ENCODE results near the gene GALNT10. TPM values are rescaled to one million over a fixed set of nuclear protein-coding genes. Genes with fewer than 3 reads are reported as not detected.
A peak's percentile ranks its signal among the peaks of the same experiment; 100 is the strongest.

GALNT10 gene
- total and polyA plus RNA-seq, 2 of the 8 experiments (the other 6 are each of a cell fraction or from before 2014, with no cell fraction given), result 4.6 to 15.5 TPM

- Histone ChIP-seq H4K5ac (ENCODE audit: insufficient read length, low read depth, low read length) (no peak overlapping the region), H4K91ac (replicated peaks; ENCODE audit: insufficient read length, low read length) (no peak overlapping the region), H3K4me2 (ENCODE audit: insufficient read depth in 1 of 2, low read depth in 2 of 2, low read length in 2 of 2) (0 out of 4 replicates have a peak overlapping the region, but pooled peaks of 1 of the 2 experiments have one; percentile 9), H4K20me1 (replicated peaks in 1 of 2; ENCODE audit: control insufficient read depth in 1 of 2, insufficient read depth in 2 of 2, low read length in 2 of 2) (no peaks in the 10 kb centered on the region), H3K79me2 (ENCODE audit: control insufficient read depth in 1 of 2, insufficient read depth in 2 of 2, low read length in 2 of 2) (no peaks in the 10 kb centered on the region), H3K4me1 (replicated peaks in 1 of 4; ENCODE audit: control insufficient read depth in 3 of 4, insufficient read depth in 4 of 4, low read length in 3 of 4) (peaks cover 0 to 6% (median 2%) of the 10 kb centered on the region in 4 experiments; a peak in 4 of 7 replicates), H3K23ac (ENCODE audit: insufficient read length) (no peak overlapping the region), H2BK5ac (ENCODE audit: low read depth, low read length) (no peak overlapping the region), H3K27ac (ENCODE audit: low read depth, low read length) (no peak overlapping the region), H3K4me3 (ENCODE audit: extremely low read depth in 1 of 4, insufficient read depth in 2 of 4, low read depth in 3 of 4, low read length in 4 of 4) (no peak overlapping the region), H3K27me3 (replicated peaks in 1 of 4; ENCODE audit: control insufficient read depth in 3 of 4, extremely low read depth in 1 of 4, insufficient read depth in 3 of 4, low read length in 3 of 4) (no peaks in the 10 kb centered on the region), H4K8ac (ENCODE audit: extremely low read depth, insufficient read depth, low read length) (no peak overlapping the region), H3K18ac (ENCODE audit: extremely low read depth, low read length) (no peak overlapping the region), H3K14ac (ENCODE audit: insufficient read length) (no peak overlapping the region), H2BK12ac (ENCODE audit: low read depth, low read length) (no peak overlapping the region), H3K23me2 (ENCODE audit: low read depth, low read length) (no peaks in the 10 kb centered on the region), H2AK5ac (ENCODE audit: low read depth, low read length) (no peak overlapping the region), H2BK20ac (ENCODE audit: low read length) (no peak overlapping the region), H3K79me1 (ENCODE audit: low read depth, low read length) (no peaks in the 10 kb centered on the region), H3K4ac (replicated peaks; ENCODE audit: insufficient read length, low read depth, low read length) (no peak overlapping the region), H3K9ac (replicated peaks in 1 of 4; ENCODE audit: extremely low read depth in 1 of 4, low read depth in 3 of 4, low read length in 3 of 4) (no peak overlapping the region), H3K56ac (replicated peaks; ENCODE audit: insufficient read length, low read depth, low read length) (no peak overlapping the region), H2AFZ (ENCODE audit: low read length) (no peak overlapping the region), H3K9me3 (ENCODE audit: insufficient read depth in 2 of 2, low read depth in 1 of 2, low read length in 1 of 2) (no peaks in the 10 kb centered on the region), H2BK15ac (ENCODE audit: low read length) (no peak overlapping the region), H2BK120ac (replicated peaks; ENCODE audit: low read depth, low read length) (no peak overlapping the region), H3K36me3 (ENCODE audit: control insufficient read depth in 2 of 4, insufficient read depth in 4 of 4, low read length in 3 of 4) (no peaks in the 10 kb centered on the region)
- FAIRE-seq (no peak), DNase-seq (ENCODE audit: low read depth in 1 of 2, low spot score in 2 of 2) (no peak)
- ChIA-PET CTCF (ENCODE audit: partially characterized antibody) (interaction anchor here (2.0 kb wide), 1 partner anchor 316 kb away, joined by 5 read pairs; no protein-coding TSS in a partner anchor), POLR2A (ENCODE audit: partially characterized antibody) (interaction anchor here (1.5 kb wide), 1 partner anchor 9 kb away, joined by 5 read pairs; no protein-coding TSS in a partner anchor)
- WGBS, 2 experiments (ENCODE audit: extremely low coverage in 1 of 2, insufficient coverage in 1 of 2, insufficient read length in 1 of 2, insufficient replicate concordance in 2 of 2, low coverage in 1 of 2, low lambda C conversion rate in 2 of 2, missing lambda C conversion rate in 1 of 2), result 73% methylated on average over 2 of the region's 2 CpGs; no CpG with 5 or more reads in 1 of the 2 experiments
- TF ChIP-seq RAD21 (IDR thresholded peaks at IDR 0.05 in 1 of 2, conservative IDR thresholded peaks at IDR 0.05 in 1 of 2; ENCODE audit: low read depth in 2 of 2, low read length in 2 of 2) (peak in 1 of 2 experiments; percentile 16; a peak in 1 of 4 replicates), KDM4A (IDR thresholded peaks at IDR 0.05; ENCODE audit: low read depth, low read length, severe bottlenecking) (no peak), SIRT6 (IDR thresholded peaks at IDR 0.05; ENCODE audit: low read length) (no peak), POLR2A (IDR thresholded peaks at IDR 0.05; ENCODE audit: control extremely low read depth in 1 of 2, low read depth in 2 of 2, low read length in 2 of 2) (no peak), NANOG (IDR thresholded peaks at IDR 0.05; ENCODE audit: insufficient read depth, low read depth, low read length, poor library complexity, severe bottlenecking) (no peak)
Observed at GRCh38 chr5:154388842-154389241, 198.3 kb downstream of the GALNT10 start.
